Measurements from ENCODE around the gene TAX1BP1.

- TF ChIP-seq SP1 (IDR thresholded peaks at IDR 0.05) (no peak), ZNF384 (IDR thresholded peaks at IDR 0.05) (no peak), CTBP1 (IDR thresholded peaks at IDR 0.05; ENCODE audit: borderline replicate concordance) (no peak), FOXK2 (IDR thresholded peaks at IDR 0.05) (no peak), FOXA1 (IDR thresholded peaks at IDR 0.05) (no peak), TARDBP (IDR thresholded peaks at IDR 0.05) (no peak), L3MBTL2 (conservative IDR thresholded peaks at IDR 0.05) (no peak), FOXM1 (IDR thresholded peaks at IDR 0.05; ENCODE audit: borderline replicate concordance) (no peak), HDGF (IDR thresholded peaks at IDR 0.05; ENCODE audit: borderline replicate concordance) (no peak)
Observed at GRCh38 chr7:27775782-27776181, 35.8 kb downstream of the TAX1BP1 start.
